Muscle of arm (tissue), 12 donors: ENCODE measurements around the gene DEPP1. TPM values are rescaled to one million over a fixed set of nuclear protein-coding genes. Genes with fewer than 3 reads are reported as not detected.

ENCODE experiments used
- DNase-seq: peaks from one replicate; pipeline ENCODE4 v3.0.0-alpha.2; 2013
- polyA plus RNA-seq, 12 donors: library from polyadenylated mRNA; unstranded; fragments of 120-200 nt; gene quantifications; one replicate each; pipeline ENCODE4 v1.2.1, GENCODE V29; 2013; ENCODE audit not compliant: insufficient read length in 12 of 12

The DEPP1 gene
- polyA plus RNA-seq, 12 donors, result 13.9 to 64.8 (median 18.5) TPM; not detected in 1

DNA sequence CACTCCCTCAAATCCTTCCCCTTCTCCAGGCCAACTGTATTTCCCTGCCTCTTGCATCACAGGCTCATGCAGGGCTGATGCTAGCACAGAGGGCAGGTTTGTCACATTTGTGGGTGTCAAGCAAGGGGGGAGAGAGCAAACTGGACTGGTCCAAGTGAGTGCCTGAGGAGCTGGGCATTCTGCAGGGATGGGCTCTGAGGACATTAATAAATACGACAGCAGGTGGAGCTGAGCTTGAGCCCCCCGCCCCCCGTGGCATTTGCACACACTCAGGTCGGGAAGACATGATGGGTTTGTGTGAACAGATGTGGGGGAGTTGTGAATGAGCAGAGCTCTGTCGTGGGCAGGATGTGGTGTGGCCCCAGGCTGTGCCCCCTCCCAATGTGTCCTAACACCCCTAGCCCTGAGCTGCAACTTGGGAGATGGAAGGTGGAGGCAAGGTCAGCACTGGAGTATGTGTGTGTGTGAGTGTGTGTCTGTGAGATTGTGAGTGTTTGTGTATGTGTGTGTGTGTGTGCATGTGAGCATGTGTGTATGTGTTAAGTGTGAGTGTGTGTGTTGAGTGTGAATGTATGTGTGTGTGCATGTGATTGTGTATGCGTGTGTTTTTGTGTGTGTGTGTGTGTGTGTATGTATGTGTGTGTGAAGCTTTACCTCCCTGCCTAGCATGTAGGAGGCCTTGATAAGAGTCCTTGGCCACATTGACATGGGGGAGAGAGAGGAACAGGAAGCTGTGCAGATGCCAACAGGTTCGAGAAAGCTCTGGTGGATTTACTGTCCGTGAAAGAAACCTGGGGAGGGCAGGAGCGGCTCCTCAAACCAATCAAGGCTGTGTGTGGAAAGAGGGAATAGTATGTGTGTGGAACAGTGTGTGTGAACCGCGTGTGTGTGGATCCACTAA, 9.9 kb downstream of the DEPP1 start:
- no peak for DNase-seq

- no peak for DNase-seq
These were observed 10.5 kb downstream of the DEPP1 start for GRCh38 chr10:44968091-44968490.

DNA sequence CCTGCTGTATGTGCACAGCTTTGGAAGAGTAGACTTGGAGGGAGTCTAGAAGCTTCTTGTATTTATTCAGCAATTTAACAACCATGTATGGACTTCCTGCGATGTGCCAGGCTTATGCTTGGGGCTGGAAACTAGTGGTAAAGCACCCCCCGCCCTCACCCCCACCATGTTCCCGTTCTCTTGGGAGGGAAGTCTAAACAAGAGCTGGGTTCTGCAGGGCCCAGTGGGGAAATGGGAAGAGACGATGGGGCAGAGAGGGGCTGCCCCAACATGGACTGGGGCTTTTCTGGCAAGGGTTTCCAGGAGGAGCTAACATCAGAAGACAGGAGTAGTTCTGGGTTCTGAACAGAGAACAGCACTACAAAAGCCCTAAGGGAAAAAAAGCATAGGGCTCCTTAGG, 11.0 kb downstream of the DEPP1 start:
- DNase-seq, result no peak

DNA sequence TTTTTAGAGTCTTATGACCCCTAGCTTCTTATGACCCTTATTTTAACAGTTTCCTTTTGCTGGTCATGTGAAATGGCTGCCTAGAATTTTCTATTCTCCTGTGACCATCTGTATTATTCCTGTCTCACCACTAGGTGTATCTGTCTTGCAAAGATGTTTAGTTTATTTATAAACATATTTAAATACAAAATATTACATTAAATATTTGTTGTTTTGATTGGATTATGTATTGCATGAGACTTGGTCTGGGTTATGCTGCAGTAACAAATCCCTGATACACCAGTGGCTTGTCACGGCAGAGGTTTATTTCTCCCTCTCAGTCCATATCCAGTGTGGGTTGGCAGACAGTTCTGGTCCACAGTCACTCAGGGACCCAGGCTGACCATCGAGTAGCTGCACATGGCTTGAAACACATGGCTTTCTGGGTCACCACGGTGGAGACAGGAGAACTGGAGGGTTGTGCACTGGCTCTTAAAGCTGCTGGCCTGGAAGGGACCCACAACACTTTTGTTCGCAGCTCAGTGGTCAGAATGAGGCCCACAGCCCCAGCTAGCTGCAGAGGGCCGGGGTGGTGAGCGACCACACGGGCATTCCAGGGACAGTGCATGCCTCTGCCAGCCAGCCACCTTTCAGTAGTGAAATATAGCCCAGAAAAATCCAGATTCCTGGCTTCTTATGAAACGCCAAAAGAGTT, 11.6 kb downstream of the DEPP1 start:
- no peak for DNase-seq

DNA sequence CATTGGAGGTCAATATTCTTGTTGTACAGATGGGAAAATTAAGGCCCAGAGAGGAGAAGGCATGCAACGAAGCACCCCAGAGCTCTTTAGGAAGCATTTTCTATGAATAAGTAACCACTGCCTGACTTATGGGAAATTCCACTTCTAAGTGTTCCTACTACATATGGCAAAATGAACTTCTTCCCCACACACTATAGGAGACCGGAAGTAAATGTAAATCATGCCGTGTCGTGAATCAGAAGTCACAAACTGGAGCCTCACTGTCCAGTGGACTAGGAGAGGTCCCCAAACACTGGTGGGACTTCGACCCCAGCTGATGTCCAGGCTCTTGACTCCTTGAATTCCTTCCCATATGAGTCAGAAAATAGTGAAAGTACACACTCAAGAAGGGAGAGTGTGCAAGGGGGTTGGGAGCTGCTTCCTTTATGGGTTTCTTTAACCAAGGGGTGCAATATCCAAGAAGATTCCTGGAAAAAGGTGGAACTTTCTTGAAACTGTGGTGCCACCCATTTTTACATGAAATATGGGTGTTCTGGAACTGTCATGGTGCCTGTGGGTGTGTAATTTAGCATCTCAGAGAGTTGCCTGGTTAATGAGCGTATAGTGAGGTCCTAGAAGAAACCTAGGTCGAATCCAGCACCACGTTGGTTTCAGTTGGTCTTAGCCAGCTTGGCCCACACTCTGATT, 12.3 kb downstream of the DEPP1 start:
- no peak for DNase-seq

- DNase-seq, result no peak
These were observed 12.9 kb downstream of the DEPP1 start for GRCh38 chr10:44965651-44966097.

- no peak for DNase-seq
These were observed 13.5 kb downstream of the DEPP1 start for GRCh38 chr10:44965104-44965503.

- peak; percentile 60 for DNase-seq
These were observed 14.6 kb downstream of the DEPP1 start for GRCh38 chr10:44963772-44964633.

DNA sequence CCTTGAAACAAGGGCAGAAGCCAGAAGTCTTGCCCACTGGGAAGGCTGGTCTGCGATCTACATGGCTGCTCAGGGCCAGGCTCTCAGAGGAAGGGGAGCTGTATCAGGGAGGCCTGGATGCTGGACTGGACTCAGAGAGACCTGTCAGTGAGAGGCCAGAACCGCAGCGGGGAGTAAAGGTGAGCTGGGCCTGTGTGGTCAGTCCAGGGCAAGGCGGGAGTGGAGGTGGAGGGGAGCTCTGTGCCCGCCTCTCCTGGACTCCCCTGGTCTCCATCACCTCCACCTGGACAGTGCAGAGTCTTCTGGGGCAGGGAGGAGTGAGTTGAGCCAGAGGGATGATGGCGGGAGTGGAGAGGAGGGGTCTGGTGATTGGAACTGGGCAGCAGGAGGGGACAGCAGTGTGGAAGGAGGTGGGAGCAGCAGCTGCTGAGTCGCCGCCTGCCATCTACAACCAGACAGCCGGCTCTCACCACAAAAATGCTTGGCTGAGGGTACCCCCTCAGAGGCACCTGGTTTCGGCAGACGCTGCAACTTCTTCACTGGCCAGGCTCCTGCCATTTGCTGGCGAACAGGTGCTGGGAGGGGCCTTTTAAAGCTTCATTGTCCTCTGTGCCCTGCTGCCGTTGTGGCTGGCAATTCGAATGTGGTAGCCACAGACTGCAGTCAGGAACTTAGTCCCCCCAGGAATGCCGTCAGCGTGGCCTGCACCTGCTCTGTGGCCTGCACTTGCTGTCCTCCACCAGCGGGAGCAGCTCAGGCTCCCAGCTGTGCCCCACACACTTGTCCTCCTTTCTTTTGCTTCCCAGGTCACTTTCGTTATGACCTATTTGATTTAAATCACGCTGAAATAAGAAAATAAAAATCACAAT, 15.5 kb downstream of the DEPP1 start:
- no peak for DNase-seq

DNA sequence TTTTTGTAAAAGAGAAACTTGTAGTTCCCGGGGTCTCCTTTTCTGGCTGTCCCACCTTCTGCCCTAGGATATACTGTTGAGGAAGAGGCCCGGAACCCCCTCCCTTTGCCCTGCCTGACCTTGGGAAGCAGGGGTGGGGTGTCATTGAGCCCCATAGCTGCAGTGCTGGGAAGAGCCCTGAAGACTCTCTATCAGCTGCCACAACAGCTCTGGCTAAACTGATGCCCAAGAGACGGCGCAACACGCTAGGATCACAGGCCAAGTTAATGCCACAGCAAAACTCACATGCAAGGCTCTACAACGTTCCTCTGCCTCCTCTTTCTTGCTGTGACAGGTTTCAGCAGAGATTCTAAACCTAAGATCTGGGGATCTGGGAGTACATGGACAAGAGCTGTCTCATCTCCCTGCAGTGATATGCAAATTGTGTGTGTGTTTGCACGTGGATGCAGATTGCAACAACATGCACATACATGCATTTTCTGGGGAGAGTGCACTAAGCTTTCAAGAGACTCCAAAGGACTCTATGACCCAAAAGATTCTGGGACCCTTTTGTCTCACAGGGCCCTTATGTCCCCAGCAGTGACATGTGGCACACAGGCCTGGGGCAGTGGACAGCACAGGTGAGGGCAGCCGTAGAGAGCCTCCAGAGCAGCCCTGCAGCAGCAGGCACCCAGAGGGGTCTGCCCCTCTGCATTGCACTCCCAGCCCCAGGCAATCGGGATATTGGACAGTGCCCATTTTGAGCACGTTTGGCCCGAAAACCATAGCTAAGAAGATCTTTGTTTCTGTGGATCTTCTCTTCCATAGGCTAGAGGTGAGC, 16.5 kb downstream of the DEPP1 start:
- DNase-seq, result no peak

DNA sequence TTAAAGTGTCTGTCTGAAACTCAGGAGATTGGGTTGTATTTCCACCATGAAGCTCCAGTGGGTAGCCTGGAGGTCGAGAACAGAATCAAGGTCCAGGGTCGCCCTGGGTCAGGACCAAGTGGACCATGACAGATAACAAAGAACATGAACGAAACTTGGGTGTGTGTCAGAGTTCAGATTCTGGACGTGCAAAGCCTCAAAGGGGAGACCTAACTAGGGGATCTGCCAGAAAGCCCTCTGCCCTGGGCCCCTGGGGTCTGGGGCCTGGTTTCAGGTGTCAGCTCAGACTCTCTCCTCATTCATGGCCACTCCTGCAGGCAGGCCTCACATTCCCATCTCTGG, 17.4 kb downstream of the DEPP1 start:
- no peak for DNase-seq

GRCh38 chr10:44960482-44961229, 18.0 kb downstream of the DEPP1 start:
- no peak for DNase-seq

GRCh38 chr10:44960088-44960460, 18.5 kb downstream of the DEPP1 start:
- DNase-seq, result no peak

DNA sequence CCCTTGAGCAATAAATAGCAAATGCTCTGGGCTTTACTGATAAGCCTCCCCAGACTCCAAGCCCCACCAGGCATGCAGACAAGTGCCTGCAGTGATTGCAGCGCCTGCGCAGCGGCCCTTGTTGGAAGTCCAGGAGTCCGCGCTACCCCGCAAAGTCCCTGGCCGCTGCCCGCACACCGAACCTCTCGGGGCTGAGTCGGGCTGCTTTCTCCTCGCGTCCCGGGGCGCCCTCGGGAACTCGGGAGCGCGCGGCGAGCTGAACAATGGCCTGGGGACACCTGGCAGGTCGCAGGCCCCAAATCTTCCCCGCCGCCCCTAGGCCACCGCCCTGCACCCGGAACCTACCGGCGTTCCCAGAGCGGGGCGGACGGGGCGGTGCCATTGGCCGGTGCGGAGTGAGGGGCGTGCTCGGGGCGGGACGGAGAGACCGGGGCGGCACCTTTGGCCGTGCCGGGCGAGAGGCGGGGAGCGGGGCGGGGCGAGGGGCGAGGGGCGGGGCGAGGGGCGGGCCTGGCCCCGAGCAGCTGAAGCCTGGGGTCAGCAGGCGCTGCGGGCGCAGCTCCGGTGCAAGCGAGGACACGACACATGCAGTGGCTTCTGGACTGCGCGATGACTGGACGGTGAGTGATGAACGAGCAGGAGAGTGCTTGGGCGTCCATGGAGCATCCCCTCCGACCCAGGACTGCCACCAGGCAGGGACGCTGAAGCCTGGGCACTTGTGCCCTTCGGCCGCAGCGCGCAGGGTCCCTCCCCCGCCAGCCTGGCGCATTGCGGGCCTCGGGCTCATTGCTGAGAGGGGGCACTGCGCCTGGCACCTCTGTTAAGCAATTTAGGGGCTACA, 19.1 kb downstream of the DEPP1 start, which contains the start of gene RASSF4:
RASSF4 (plus strand) TSS at position 556 of the 841 bp plus-strand sequence. CDS start 10,401 bp downstream, outside the sequence.
- peak; percentile 74 for DNase-seq

DNA sequence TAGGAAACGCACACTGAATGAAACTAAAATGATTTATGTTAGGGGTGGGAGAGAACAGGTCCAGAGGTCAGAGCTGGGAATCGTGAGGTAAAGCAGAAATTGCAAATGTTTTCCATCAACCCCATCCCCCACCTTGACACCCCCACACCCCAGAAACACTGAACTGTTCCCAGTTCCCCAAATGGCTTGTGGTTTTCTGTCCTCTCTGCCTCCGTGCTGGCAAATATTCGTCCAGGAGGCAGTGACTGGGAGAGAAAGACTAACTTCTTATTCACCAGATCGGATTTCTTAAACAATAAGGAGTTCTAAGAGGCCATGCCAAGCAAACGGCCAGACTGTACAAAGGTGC, 19.7 kb downstream of the DEPP1 start:
- no peak for DNase-seq

GRCh38 chr10:44958196-44958897, 20.3 kb downstream of the DEPP1 start:
- no peak for DNase-seq
